ENCODE data around the gene SCAF1. TPM values are rescaled to one million over a fixed set of nuclear protein-coding genes. Genes with fewer than 3 reads are reported as not detected.

Gene SCAF1
- total RNA-seq (10 to 100 TPM; 61.5 to 63.8 TPM), polyA plus RNA-seq (ENCODE audit: insufficient read length in 6 of 6) (10 to 100 TPM; 24.7 to 36.6 (median 33.1) TPM)
- long read RNA-seq, donor 1, full-length matches to known transcripts, result 4 of 37 reads
- long read RNA-seq, donor 1, partial matches to known transcripts, result 33 of 37 reads
- long read RNA-seq, donor 1, other reads (novel, unspliced or antisense), result 0 of 37 reads
- long read RNA-seq, donor 2, partial matches to known transcripts, result 57 of 58 reads
- long read RNA-seq, donor 2, other reads (novel, unspliced or antisense), result 0 of 58 reads
- long read RNA-seq, donor 3, partial matches to known transcripts, result 20 of 29 reads
- long read RNA-seq, donor 3, other reads (novel, unspliced or antisense), result 7 of 29 reads
- long read RNA-seq, donor 4, partial matches to known transcripts, result 1 of 1 reads
- long read RNA-seq, donor 4, other reads (novel, unspliced or antisense), result 0 of 1 reads
- long read RNA-seq, donor 5, partial matches to known transcripts, result 11 of 11 reads
- long read RNA-seq, donor 5, other reads (novel, unspliced or antisense), result 0 of 11 reads
- long read RNA-seq, donor 6, partial matches to known transcripts, result 16 of 16 reads
- long read RNA-seq, donor 6, other reads (novel, unspliced or antisense), result 0 of 16 reads
- long read RNA-seq, donor 7, full-length matches to known transcripts, result 1 of 48 reads
- long read RNA-seq, donor 7, partial matches to known transcripts, result 47 of 48 reads
- long read RNA-seq, donor 7, other reads (novel, unspliced or antisense), result 0 of 48 reads
- long read RNA-seq, donor 8, full-length matches to known transcripts, result 4 of 24 reads
- long read RNA-seq, donor 8, partial matches to known transcripts, result 20 of 24 reads
- long read RNA-seq, donor 8, other reads (novel, unspliced or antisense), result 0 of 24 reads
- long read RNA-seq, donor 9, result 0 reads
- long read RNA-seq, donor 10, partial matches to known transcripts, result 1 of 1 reads
- long read RNA-seq, donor 10, other reads (novel, unspliced or antisense), result 0 of 1 reads
- long read RNA-seq, donor 11, result 0 reads
- long read RNA-seq, donor 12, partial matches to known transcripts, result 13 of 14 reads
- long read RNA-seq, donor 12, other reads (novel, unspliced or antisense), result 0 of 14 reads

GRCh38 chr19:49641688-49642491, at the start of gene SCAF1:
Gene SCAF1 (plus strand): TSS chr19:49642209. CDS start chr19:49645027, 2,818 bp downstream.
- DNase-seq (peak; percentile 99 to 100 (median 99)), ATAC-seq (peak; percentile 74)
- peak within 1 kb of the TSS; percentile 95 to 97 for H3K4me3 ChIP-seq
- no peak for TF ChIP-seq CTCF (IDR thresholded peaks at IDR 0.05)
- peaks cover 0 to 22% of the 10 kb centered on the region in 2 donors for H3K36me3 ChIP-seq
- peaks cover 25 to 58% of the 10 kb centered on the region in 2 donors for H3K4me1 ChIP-seq
- peak within 1 kb of the TSS; percentile 98 to 100 for H3K27ac ChIP-seq
- intact Hi-C loops (cut with DNase I), result no loop called here
- H3K27me3 ChIP-seq, result no peaks in the 10 kb centered on the region
- H3K9me3 ChIP-seq, result no peaks in the 10 kb centered on the region

- peaks cover 0 to 24% of the 10 kb centered on the region in 2 donors for H3K4me1 ChIP-seq
- peaks cover 0 to 38% of the 10 kb centered on the region in 2 donors for H3K36me3 ChIP-seq
- TF ChIP-seq CTCF (IDR thresholded peaks at IDR 0.05), result no peak
- peak overlapping the region; percentile 88 for H3K27ac ChIP-seq
- no peaks in the 10 kb centered on the region for H3K27me3 ChIP-seq
- intact Hi-C loops (cut with DNase I), result no loop called here
- H3K9me3 ChIP-seq, result no peaks in the 10 kb centered on the region
- ATAC-seq (no peak), DNase-seq (no peak)
- peak overlapping the region; percentile 75 to 87 for H3K4me3 ChIP-seq
These were observed 49.4 kb upstream of the SCAF1 start for GRCh38 chr19:49592486-49593232.

GRCh38 chr19:49593233-49594113, 48.5 kb upstream of the SCAF1 start:
- Histone ChIP-seq H3K4me1 (peaks cover 0 to 24% of the 10 kb centered on the region in 2 donors), H3K27me3 (no peaks in the 10 kb centered on the region), H3K36me3 (peaks cover 0 to 47% of the 10 kb centered on the region in 2 donors), H3K4me3 (peak overlapping the region; percentile 75 to 87), H3K27ac (peak overlapping the region; percentile 37 to 88), H3K9me3 (no peaks in the 10 kb centered on the region)
- TF ChIP-seq CTCF (IDR thresholded peaks at IDR 0.05), result no peak
- intact Hi-C loops (cut with DNase I), result no loop called here
- peak; percentile 64 for ATAC-seq
- peak; percentile 74 to 93 (median 93) for DNase-seq

Measured in left lung (tissue), 14 donors.